CD4-positive, alpha-beta T cell treated with Interleukin-15 for 4 hours (primary cell): ENCODE data around the gene RPL18.
A peak's percentile ranks its signal among the peaks of the same experiment; 100 is the strongest.

Experiments
- DNase-seq: peaks from one replicate; pipeline ENCODE4 v3.0.0-alpha.2; 2020; ENCODE audit warnings: low spot score

Gene RPL18

GRCh38 chr19:48614436-48615230 lies 4.3 kb downstream of the RPL18 start, which contains the start of gene FAM83E:
FAM83E (minus strand) TSS chr19:48615076; CDS start chr19:48613372, 1,704 bp downstream.
- no peak for DNase-seq

GRCh38 chr19:48613852-48614435 lies 5.0 kb downstream of the RPL18 start:
- no peak for DNase-seq

- no peak for DNase-seq
Measured at GRCh38 chr19:48613024-48613851, 5.7 kb downstream of the RPL18 start.

GRCh38 chr19:48611872-48612271 lies 7.1 kb downstream of the RPL18 start:
- no peak for DNase-seq

GRCh38 chr19:48609571-48610108 lies 9.3 kb downstream of the RPL18 start:
- no peak for DNase-seq

- peak; percentile 62 for DNase-seq
Measured at GRCh38 chr19:48608798-48609263, 10.1 kb downstream of the RPL18 start.

- DNase-seq = no peak
Measured at GRCh38 chr19:48607359-48607755, 11.6 kb downstream of the RPL18 start.

GRCh38 chr19:48606463-48607358 lies 12.3 kb downstream of the RPL18 start, which contains the start of gene SPACA4:
SPACA4 (plus strand) TSS chr19:48606742; CDS start chr19:48606979, 237 bp downstream.
- no peak for DNase-seq

- DNase-seq = no peak
Measured at GRCh38 chr19:48603850-48604249, 15.1 kb downstream of the RPL18 start.

GRCh38 chr19:48603449-48603848 lies 15.5 kb downstream of the RPL18 start:
- DNase-seq = no peak

GRCh38 chr19:48603001-48603400 lies 16.0 kb downstream of the RPL18 start:
- DNase-seq = no peak

- DNase-seq = no peak
Measured at GRCh38 chr19:48600679-48601417, 18.1 kb downstream of the RPL18 start.

GRCh38 chr19:48598996-48599700 lies 19.8 kb downstream of the RPL18 start:
- no peak for DNase-seq

- peak; percentile 57 for DNase-seq
Measured at GRCh38 chr19:48596679-48597465, 22.1 kb downstream of the RPL18 start.

GRCh38 chr19:48596237-48596636 lies 22.7 kb downstream of the RPL18 start:
- DNase-seq = no peak

- no peak for DNase-seq
Measured at GRCh38 chr19:48595833-48596232, 23.1 kb downstream of the RPL18 start.

GRCh38 chr19:48595171-48595570 lies 23.8 kb downstream of the RPL18 start:
- DNase-seq = no peak

- no peak for DNase-seq
Measured at GRCh38 chr19:48591021-48591420, 28.0 kb downstream of the RPL18 start.
